ENCODE measurements around the gene HCN3.

HCN3 gene

DNA sequence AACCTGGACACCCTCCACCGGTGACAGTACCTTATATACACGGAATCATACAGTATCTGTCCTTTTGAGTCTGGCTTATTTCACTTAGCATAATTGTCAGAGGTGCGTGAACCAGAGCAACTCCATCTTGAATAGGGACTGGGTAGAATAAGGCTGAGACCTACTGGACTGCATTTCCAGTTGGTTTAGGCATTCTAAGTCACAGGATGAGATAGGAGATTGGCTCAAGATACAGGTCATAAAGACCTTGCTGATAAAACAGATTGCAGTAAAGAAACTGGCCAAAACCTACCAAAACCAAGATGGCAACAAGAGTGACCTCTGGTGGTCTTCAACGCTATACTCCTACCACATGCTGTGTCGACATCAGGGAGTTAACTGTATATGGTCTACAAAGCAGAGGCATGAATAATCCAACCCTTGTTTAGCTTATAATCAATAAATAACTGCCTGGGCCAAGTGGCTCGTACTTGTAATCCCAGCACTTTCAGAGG, 30.0 kb downstream of the HCN3 start:
- no peak overlapping the region for H3K4me3 ChIP-seq (ENCODE audit: low read depth, low read length)
- TF ChIP-seq, protein P1, sequence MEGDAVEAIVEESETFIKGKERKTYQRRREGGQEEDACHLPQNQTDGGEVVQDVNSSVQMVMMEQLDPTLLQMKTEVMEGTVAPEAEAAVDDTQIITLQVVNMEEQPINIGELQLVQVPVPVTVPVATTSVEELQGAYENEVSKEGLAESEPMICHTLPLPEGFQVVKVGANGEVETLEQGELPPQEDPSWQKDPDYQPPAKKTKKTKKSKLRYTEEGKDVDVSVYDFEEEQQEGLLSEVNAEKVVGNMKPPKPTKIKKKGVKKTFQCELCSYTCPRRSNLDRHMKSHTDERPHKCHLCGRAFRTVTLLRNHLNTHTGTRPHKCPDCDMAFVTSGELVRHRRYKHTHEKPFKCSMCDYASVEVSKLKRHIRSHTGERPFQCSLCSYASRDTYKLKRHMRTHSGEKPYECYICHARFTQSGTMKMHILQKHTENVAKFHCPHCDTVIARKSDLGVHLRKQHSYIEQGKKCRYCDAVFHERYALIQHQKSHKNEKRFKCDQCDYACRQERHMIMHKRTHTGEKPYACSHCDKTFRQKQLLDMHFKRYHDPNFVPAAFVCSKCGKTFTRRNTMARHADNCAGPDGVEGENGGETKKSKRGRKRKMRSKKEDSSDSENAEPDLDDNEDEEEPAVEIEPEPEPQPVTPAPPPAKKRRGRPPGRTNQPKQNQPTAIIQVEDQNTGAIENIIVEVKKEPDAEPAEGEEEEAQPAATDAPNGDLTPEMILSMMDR (IDR thresholded peaks at IDR 0.05; ENCODE audit: low read depth, low read length), result no peak

DNA sequence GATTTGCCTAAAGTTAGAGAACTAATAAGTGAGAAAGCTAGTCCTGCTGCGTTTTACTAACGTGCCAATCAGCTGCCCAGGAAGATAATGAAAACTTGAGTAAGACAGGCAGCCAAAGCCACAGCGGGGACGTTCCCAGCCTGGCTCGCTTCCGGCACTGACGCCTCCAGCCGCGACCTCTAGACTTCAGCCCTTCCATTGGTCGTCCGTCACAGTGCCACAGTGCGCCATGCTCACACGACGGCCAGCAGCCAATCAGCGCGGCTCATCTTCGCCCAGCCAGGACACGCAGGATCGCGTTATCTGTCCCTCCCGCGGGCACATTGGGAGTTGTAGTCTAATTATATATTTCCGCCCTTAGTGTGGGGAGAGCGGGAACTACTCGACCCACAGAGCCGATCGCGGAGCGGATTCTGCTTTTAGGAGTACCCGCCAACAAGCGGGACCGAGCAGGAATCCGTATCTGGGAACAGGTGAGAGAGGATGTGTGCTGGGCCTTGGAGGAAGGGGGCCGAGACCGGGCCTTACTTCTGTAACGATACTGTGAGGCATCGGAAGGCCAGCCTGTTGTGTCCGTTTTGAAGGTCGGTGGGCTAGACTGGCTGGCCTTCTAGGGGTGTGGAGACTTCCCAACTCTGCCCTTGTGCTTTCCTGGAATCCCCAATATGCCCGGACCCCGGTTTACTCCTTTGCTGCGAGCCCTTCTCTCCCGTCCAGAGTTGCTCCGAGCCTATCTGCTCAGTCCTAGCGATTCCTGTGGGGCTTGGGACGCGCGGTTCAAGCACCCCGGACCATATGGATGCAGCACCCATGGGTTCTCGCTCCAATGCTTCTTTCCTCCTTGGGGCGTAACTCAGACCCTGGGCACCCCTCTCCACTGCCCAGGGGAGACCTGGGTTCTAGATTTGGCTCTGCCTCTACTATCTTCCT, 31.5 kb downstream of the HCN3 start, which contains the start of gene FDPS:
FDPS (plus strand) TSS at position 374 of the 930 bp plus-strand sequence. CDS start 924 bp downstream, outside the sequence.
- TF ChIP-seq, protein P1 (IDR thresholded peaks at IDR 0.05; ENCODE audit: low read depth, low read length), result no peak
- H3K4me3 ChIP-seq (ENCODE audit: low read depth, low read length), result peak within 1 kb of the TSS; percentile 90

DNA sequence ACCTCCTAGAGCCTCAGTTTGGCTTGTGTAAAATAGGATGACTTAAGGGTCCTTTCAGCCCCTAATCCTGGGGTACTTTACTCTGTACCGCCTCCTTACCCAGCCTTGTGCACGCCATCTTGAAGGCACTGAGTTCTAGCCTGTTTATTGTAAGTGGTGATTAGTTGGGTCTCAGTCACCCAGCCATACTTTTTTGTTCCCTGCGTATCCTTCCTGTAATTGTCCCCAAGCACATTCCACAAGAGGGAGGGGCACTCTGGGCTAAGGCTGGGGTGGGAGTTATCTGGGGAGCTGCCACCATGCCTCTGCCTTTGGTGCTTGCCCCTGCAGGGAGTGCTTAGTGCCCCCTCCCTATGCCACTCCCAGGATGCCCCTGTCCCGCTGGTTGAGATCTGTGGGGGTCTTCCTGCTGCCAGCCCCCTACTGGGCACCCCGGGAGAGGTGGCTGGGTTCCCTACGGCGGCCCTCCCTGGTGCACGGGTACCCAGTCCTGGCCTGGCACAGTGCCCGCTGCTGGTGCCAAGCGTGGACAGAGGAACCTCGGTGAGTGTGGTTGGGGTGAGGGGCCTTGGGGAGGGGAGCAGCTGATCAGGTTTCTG, 32.3 kb downstream of the HCN3 start:
- H3K4me3 ChIP-seq (ENCODE audit: low read depth, low read length), result peak overlapping the region; percentile 90
- TF ChIP-seq, protein P1 (IDR thresholded peaks at IDR 0.05; ENCODE audit: low read depth, low read length), result no peak

DNA sequence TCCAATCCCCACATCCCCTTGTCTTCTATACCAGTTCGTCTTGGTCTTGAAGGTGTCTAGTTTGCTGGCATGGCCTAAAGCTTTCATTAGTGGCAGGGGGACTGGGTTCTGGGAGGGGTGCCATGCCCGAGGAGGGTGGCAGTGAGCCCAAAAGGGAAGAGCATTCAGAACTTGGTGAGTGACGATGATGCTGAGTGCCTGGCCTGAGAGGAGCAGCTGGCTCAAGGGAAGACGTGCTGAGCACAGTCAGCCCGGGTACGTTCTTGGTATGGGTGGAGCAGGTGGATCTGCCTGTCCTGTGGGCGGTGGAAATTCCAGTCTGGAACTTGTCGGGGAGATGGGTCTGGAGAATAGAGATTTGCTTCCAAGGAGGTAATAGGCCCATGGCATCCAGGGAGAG, 36.0 kb downstream of the HCN3 start:
- TF ChIP-seq, protein P1 (IDR thresholded peaks at IDR 0.05; ENCODE audit: low read depth, low read length), result no peak
- H3K4me3 ChIP-seq (ENCODE audit: low read depth, low read length), result no peak overlapping the region

DNA sequence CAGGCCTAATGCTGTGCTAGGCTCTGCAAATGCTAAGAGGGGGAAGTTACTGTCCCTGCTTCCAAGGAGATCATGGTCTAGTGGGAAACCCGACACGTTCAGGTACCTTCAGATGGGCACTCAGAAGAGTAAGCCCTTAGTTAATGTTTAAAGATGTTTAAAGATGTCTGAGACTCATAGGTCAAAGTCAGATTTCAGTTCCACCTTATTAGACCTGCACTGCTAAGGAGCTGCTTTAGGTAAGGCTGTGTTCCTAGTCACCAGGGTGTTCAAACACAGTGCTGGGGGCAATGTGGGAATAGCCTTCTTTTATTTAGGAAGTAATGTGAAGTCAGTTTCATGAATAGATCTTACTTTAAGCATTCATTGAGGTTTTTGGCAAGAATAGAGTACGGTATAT, 39.7 kb downstream of the HCN3 start:
- TF ChIP-seq, protein P1 (IDR thresholded peaks at IDR 0.05; ENCODE audit: low read depth, low read length), result no peak
- H3K4me3 ChIP-seq (ENCODE audit: low read depth, low read length), result no peak overlapping the region

DNA sequence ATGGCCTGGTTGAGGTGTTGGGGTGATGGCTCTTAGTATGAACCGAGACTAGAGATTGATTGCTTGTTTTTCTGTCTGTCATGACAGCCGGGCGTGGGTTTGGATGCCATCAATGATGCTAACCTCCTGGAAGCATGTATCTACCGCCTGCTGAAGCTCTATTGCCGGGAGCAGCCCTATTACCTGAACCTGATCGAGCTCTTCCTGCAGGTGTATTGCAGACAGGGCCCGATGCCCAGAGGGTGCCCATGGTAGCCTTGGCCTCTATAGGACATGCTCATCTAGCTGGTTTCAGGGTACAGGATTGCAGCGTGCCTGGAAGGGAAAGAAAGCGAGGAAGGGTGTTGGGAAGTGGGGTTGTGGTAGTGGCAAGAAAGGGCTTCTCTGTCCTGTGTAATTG, 40.8 kb downstream of the HCN3 start:
- TF ChIP-seq, protein P1 (IDR thresholded peaks at IDR 0.05; ENCODE audit: low read depth, low read length), result no peak

DNA sequence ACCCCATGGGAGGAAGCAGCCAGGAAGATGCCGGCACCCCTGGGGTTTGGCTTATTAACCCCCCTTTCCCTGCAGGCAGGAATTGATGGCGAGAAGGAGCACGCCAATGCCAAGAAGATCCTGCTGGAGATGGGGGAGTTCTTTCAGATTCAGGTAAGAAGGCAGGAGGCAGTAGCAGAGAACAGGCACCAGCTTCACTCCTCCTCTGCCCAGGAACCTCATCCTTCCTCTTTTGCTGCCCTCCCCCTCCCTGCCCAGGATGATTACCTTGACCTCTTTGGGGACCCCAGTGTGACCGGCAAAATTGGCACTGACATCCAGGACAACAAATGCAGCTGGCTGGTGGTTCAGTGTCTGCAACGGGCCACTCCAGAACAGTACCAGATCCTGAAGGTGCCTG, 42.3 kb downstream of the HCN3 start:
- TF ChIP-seq, protein P1 (IDR thresholded peaks at IDR 0.05; ENCODE audit: low read depth, low read length), result no peak
- no peak overlapping the region for H3K4me3 ChIP-seq (ENCODE audit: low read depth, low read length)

More for the DNA sequence above, 40.8 kb downstream of the HCN3 start:
- no peak overlapping the region for H3K4me3 ChIP-seq (ENCODE audit: low read depth, low read length)

All from WI38 (cell line).